ENCODE results near the gene ZCWPW1. TPM values are rescaled to one million over a fixed set of nuclear protein-coding genes. Genes with fewer than 3 reads are reported as not detected.

The ZCWPW1 gene
- total and polyA plus RNA-seq, 4 donors: 5.1 to 12.2 (median 6.4) TPM

GRCh38 chr7:100401811-100402210 is 26.7 kb downstream of the ZCWPW1 start:
- no peak overlapping the region for H3K9ac ChIP-seq (ENCODE audit: insufficient read depth in 1 of 2, low read length in 2 of 2)
- no peaks in the 10 kb centered on the region for H3K4me1 ChIP-seq (ENCODE audit: control insufficient read depth in 5 of 5, insufficient read depth in 5 of 5, low read length in 5 of 5)
- H3K27me3 ChIP-seq (ENCODE audit: control insufficient read depth in 3 of 3, insufficient read depth in 3 of 3, low read length in 2 of 3): no peaks in the 10 kb centered on the region
- WGBS, 2 donors: 76 to 77% methylated on average over 5 of the region's 5 CpGs
- DNase-seq (no peak), ATAC-seq (ENCODE audit: insufficient read depth, low FRiP score) (no peak)
- H3K9me3 ChIP-seq (ENCODE audit: control insufficient read depth in 4 of 4, insufficient read depth in 3 of 4, low read length in 3 of 4): peaks cover 0 to 1% (median 0%) of the 10 kb centered on the region in 4 donors
- peaks cover 0 to 2% (median 0%) of the 10 kb centered on the region in 4 donors for H3K36me3 ChIP-seq (ENCODE audit: control insufficient read depth in 4 of 4, insufficient read depth in 4 of 4, low read length in 4 of 4)
- H3K4me3 ChIP-seq: no peak overlapping the region
- TF ChIP-seq, protein P1, sequence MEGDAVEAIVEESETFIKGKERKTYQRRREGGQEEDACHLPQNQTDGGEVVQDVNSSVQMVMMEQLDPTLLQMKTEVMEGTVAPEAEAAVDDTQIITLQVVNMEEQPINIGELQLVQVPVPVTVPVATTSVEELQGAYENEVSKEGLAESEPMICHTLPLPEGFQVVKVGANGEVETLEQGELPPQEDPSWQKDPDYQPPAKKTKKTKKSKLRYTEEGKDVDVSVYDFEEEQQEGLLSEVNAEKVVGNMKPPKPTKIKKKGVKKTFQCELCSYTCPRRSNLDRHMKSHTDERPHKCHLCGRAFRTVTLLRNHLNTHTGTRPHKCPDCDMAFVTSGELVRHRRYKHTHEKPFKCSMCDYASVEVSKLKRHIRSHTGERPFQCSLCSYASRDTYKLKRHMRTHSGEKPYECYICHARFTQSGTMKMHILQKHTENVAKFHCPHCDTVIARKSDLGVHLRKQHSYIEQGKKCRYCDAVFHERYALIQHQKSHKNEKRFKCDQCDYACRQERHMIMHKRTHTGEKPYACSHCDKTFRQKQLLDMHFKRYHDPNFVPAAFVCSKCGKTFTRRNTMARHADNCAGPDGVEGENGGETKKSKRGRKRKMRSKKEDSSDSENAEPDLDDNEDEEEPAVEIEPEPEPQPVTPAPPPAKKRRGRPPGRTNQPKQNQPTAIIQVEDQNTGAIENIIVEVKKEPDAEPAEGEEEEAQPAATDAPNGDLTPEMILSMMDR (IDR thresholded peaks at IDR 0.05; ENCODE audit: control extremely low read depth, extremely low read depth): no peak
- no peak overlapping the region for H3K27ac ChIP-seq (ENCODE audit: low read depth in 1 of 2, low read length in 1 of 2)

GRCh38 chr7:100400656-100401055 is 27.8 kb downstream of the ZCWPW1 start:
- Histone ChIP-seq H3K9ac (ENCODE audit: insufficient read depth in 1 of 2, low read length in 2 of 2) (no peak overlapping the region), H3K36me3 (ENCODE audit: control insufficient read depth in 4 of 4, insufficient read depth in 4 of 4, low read length in 4 of 4) (peaks cover 0 to 2% (median 0%) of the 10 kb centered on the region in 4 donors), H3K27me3 (ENCODE audit: control insufficient read depth in 3 of 3, insufficient read depth in 3 of 3, low read length in 2 of 3) (no peaks in the 10 kb centered on the region), H3K4me3 (no peak overlapping the region), H3K27ac (ENCODE audit: low read depth in 1 of 2, low read length in 1 of 2) (no peak overlapping the region), H3K9me3 (ENCODE audit: control insufficient read depth in 4 of 4, insufficient read depth in 3 of 4, low read length in 3 of 4) (peaks cover 0 to 1% (median 0%) of the 10 kb centered on the region in 4 donors), H3K4me1 (ENCODE audit: control insufficient read depth in 5 of 5, insufficient read depth in 5 of 5, low read length in 5 of 5) (no peaks in the 10 kb centered on the region)
- 80 to 87% methylated on average over 11 of the region's 11 CpGs for WGBS, 2 donors
- DNase-seq (peak; percentile 30 to 45 (median 33)), ATAC-seq (ENCODE audit: insufficient read depth, low FRiP score) (no peak)
- TF ChIP-seq, protein P1 (IDR thresholded peaks at IDR 0.05; ENCODE audit: control extremely low read depth, extremely low read depth): no peak

- H3K4me3 ChIP-seq: no peak overlapping the region
- DNase-seq: no peak
- ATAC-seq (ENCODE audit: insufficient read depth, low FRiP score): no peak
- peaks cover 0 to 2% (median 0%) of the 10 kb centered on the region in 4 donors for H3K36me3 ChIP-seq (ENCODE audit: control insufficient read depth in 4 of 4, insufficient read depth in 4 of 4, low read length in 4 of 4)
- no peak overlapping the region for H3K9ac ChIP-seq (ENCODE audit: insufficient read depth in 1 of 2, low read length in 2 of 2)
- peaks cover 0 to 1% (median 0%) of the 10 kb centered on the region in 4 donors for H3K9me3 ChIP-seq (ENCODE audit: control insufficient read depth in 4 of 4, insufficient read depth in 3 of 4, low read length in 3 of 4)
- H3K27me3 ChIP-seq (ENCODE audit: control insufficient read depth in 3 of 3, insufficient read depth in 3 of 3, low read length in 2 of 3): no peaks in the 10 kb centered on the region
- no peak overlapping the region for H3K27ac ChIP-seq (ENCODE audit: low read depth in 1 of 2, low read length in 1 of 2)
- 96 to 98% methylated on average over 3 of the region's 3 CpGs for WGBS, 2 donors
- TF ChIP-seq, protein P1 (IDR thresholded peaks at IDR 0.05; ENCODE audit: control extremely low read depth, extremely low read depth): no peak
- H3K4me1 ChIP-seq (ENCODE audit: control insufficient read depth in 5 of 5, insufficient read depth in 5 of 5, low read length in 5 of 5): no peaks in the 10 kb centered on the region
These were observed 28.5 kb downstream of the ZCWPW1 start for GRCh38 chr7:100400041-100400440.

GRCh38 chr7:100398239-100398638 is 30.3 kb downstream of the ZCWPW1 start:
- TF ChIP-seq, protein P1 (IDR thresholded peaks at IDR 0.05; ENCODE audit: control extremely low read depth, extremely low read depth): no peak
- Histone ChIP-seq H3K36me3 (ENCODE audit: control insufficient read depth in 4 of 4, insufficient read depth in 4 of 4, low read length in 4 of 4) (peaks cover 0 to 2% (median 0%) of the 10 kb centered on the region in 4 donors), H3K4me3 (no peak overlapping the region), H3K9ac (ENCODE audit: insufficient read depth in 1 of 2, low read length in 2 of 2) (no peak overlapping the region), H3K9me3 (ENCODE audit: control insufficient read depth in 4 of 4, insufficient read depth in 3 of 4, low read length in 3 of 4) (peaks cover 0 to 1% (median 0%) of the 10 kb centered on the region in 4 donors), H3K4me1 (ENCODE audit: control insufficient read depth in 5 of 5, insufficient read depth in 5 of 5, low read length in 5 of 5) (no peaks in the 10 kb centered on the region), H3K27me3 (ENCODE audit: control insufficient read depth in 3 of 3, insufficient read depth in 3 of 3, low read length in 2 of 3) (no peaks in the 10 kb centered on the region), H3K27ac (ENCODE audit: low read depth in 1 of 2, low read length in 1 of 2) (no peak overlapping the region)
- no peak for ATAC-seq (ENCODE audit: insufficient read depth, low FRiP score)
- no peak for DNase-seq
- WGBS, 2 donors: 37 to 49% methylated on average over 2 of the region's 2 CpGs

All from lung (tissue), 12 donors.